IPS-20b (cell line): ENCODE measurements around the gene C2CD2.
A peak's percentile ranks its signal among the peaks of the same experiment; 100 is the strongest.
"Not testable (repeated sequence)": the region's sequence is repeated elsewhere in the genome, so short reads cannot be mapped to it uniquely, and the experiment has no call there.

Source experiments
- H3K27ac ChIP-seq: one replicate; pipeline ENCODE4 v1.5.1; 2013; ENCODE audit warnings: low read length
- H3K27me3 ChIP-seq: 2 replicates; pipeline ENCODE4 v1.6.1; 2013; ENCODE audit warnings: mild to moderate bottlenecking, low read length, inconsistent platforms; ENCODE audit not compliant: insufficient read depth
- H3K36me3 ChIP-seq: 2 replicates; pipeline ENCODE4 v1.6.1; 2013; ENCODE audit warnings: low read depth, mild to moderate bottlenecking, inconsistent platforms, low read length, moderate library complexity; ENCODE audit not compliant: insufficient read depth
- H3K4me1 ChIP-seq: 2 replicates; pipeline ENCODE4 v1.6.1; 2013; ENCODE audit warnings: mild to moderate bottlenecking, control low read depth, inconsistent platforms, low read length, moderate library complexity; ENCODE audit not compliant: insufficient read depth
- H3K4me3 ChIP-seq: 2 replicates; pipeline ENCODE4 v1.5.1; 2013; ENCODE audit warnings: mild to moderate bottlenecking, low read length, inconsistent platforms
- H3K9ac ChIP-seq: 2 replicates; pipeline ENCODE4 v1.6.1; 2013; ENCODE audit warnings: low read depth, mild to moderate bottlenecking, inconsistent platforms, low read length, moderate library complexity
- H3K9me3 ChIP-seq: 2 replicates; pipeline ENCODE4 v1.6.1; 2013; ENCODE audit warnings: mild to moderate bottlenecking, low read depth, low read length, inconsistent platforms; ENCODE audit not compliant: insufficient read depth

Gene C2CD2

DNA sequence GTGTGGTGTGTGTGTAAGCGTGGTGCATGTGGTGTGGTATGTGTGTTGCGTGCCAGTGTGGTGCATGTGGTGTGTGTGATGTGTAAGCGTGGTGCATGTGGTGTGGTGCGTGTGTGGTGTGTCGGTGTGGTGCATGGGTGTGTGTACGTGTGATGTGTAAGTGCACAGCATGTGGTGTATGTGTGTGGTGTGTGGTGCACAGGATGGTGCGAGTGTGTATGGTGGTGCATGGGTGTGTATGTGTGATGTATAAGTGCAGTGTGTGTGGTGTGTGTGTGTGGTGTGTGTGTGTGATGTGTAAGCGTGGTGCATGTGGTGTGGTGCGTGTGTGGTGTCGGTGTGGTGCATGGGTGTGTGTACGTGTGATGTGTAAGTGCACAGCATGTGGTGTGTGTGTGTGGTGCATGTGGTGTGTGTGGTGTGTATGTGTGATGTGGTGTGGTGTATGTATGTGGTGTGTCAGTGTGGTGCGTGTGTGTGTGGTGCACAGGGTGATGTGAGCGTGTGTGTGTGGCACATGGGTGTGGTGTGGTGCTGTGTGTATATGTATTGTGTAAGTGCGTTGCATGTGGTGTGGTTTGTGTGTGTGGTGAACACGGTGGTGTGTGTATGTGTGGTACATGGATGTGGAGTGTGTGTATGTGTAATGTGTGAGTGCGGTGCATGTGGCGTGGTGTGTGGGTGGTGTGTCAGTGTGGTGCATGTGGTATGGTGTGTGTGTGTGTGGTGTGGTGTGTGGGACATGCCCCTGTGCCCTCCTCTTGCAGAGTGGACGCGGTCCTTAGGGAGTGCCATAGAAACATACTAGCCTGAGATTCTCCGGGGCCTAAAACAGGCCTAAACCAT is 1.1 kb upstream of the C2CD2 start:
- H3K9ac ChIP-seq: no peak overlapping the region

DNA sequence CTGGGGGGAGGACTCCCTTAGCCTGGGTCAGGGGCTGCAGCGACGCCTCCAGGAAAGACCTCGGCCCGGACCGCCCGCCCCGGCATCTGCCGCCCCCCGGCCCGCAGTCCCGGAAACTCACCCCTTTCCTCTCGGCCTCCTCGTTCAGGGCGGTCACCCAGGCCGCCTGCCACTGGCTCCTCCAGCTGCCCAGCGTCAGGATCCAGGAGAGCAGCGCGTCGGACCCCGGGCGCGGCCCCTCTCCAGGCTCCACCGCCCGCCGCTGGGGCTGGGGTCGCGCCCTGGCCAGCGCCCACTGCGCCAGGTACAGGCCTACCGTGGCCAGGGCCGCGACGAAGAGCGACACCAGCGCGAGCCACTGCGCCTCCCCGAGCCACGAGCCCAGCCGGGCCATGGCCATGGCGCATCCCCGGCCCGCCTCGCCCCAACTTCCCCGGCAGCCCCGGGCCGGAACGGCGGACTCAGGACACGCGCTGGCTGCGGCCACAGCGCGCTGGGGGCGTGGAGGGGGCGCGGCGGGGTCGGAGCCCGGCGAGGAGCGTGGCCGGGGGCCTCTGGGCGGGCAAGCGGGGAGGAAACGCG is 478 bp downstream of the C2CD2 start:
- Histone ChIP-seq H3K9ac (no peak overlapping the region; the same call in 1 of the 2 replicates), H3K27me3 (peaks cover 20% of the 10 kb centered on the region), H3K36me3 (no peaks in the 10 kb centered on the region), H3K4me1 (peaks cover 17% of the 10 kb centered on the region; the same call in 1 of the 2 replicates), H3K4me3 (peak overlapping the region; percentile 65), H3K27ac (no peak overlapping the region), H3K9me3 (no peaks in the 10 kb centered on the region)

More for the DNA sequence above, 1.1 kb upstream of the C2CD2 start:
- H3K27me3 ChIP-seq: peaks cover 20% of the 10 kb centered on the region
- no peaks in the 10 kb centered on the region for H3K9me3 ChIP-seq
- no peak overlapping the region for H3K27ac ChIP-seq
- no peak overlapping the region; the same call in 1 of the 2 replicates for H3K4me3 ChIP-seq
- H3K4me1 ChIP-seq: peaks cover 17% of the 10 kb centered on the region; the same call in 1 of the 2 replicates
- no peaks in the 10 kb centered on the region for H3K36me3 ChIP-seq

GRCh38 chr21:41952568-41953248 is 1.1 kb downstream of the C2CD2 start:
- no peaks in the 10 kb centered on the region for H3K36me3 ChIP-seq
- no peak overlapping the region; the same call in 1 of the 2 replicates for H3K9ac ChIP-seq
- peaks cover 17% of the 10 kb centered on the region; the same call in 1 of the 2 replicates for H3K4me1 ChIP-seq
- no peaks in the 10 kb centered on the region for H3K9me3 ChIP-seq
- peak overlapping the region; percentile 65 for H3K4me3 ChIP-seq
- no peak overlapping the region for H3K27ac ChIP-seq
- H3K27me3 ChIP-seq: peaks cover 20% of the 10 kb centered on the region

GRCh38 chr21:41951876-41952567 is 1.8 kb downstream of the C2CD2 start:
- no peak overlapping the region; the same call in 1 of the 2 replicates for H3K4me3 ChIP-seq
- H3K9me3 ChIP-seq: no peaks in the 10 kb centered on the region
- no peaks in the 10 kb centered on the region for H3K36me3 ChIP-seq
- peaks cover 20% of the 10 kb centered on the region for H3K27me3 ChIP-seq
- no peak overlapping the region for H3K9ac ChIP-seq
- H3K4me1 ChIP-seq: peaks cover 17% of the 10 kb centered on the region; the same call in 1 of the 2 replicates
- no peak overlapping the region for H3K27ac ChIP-seq

DNA sequence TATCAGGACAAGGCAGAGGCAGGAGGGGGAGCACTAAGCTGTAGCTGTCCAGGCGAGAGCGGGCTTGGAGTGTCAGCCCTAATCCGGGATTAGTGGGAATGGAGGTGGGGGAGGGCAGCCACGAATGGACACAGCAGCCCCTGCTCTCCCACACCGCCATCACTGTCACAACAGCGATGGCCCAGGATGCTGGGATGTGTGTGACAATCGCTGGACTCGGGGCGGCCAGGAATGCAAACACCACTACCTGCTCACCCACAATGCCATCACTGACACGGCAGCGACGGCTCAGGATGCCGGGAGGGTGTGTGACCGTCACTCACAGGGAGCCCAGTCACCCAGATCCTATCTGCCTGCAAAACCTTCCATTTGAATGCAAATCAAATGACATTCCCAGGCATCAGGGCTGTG is 2.9 kb downstream of the C2CD2 start:
- peaks cover 17% of the 10 kb centered on the region; the same call in 1 of the 2 replicates for H3K4me1 ChIP-seq
- H3K9me3 ChIP-seq: no peaks in the 10 kb centered on the region
- H3K27me3 ChIP-seq: peaks cover 20% of the 10 kb centered on the region
- H3K4me3 ChIP-seq: peak overlapping the region; percentile 25; the same call in 1 of the 2 replicates
- H3K36me3 ChIP-seq: no peaks in the 10 kb centered on the region
- no peak overlapping the region for H3K9ac ChIP-seq
- H3K27ac ChIP-seq: no peak overlapping the region

- peaks cover 20% of the 10 kb centered on the region for H3K27me3 ChIP-seq
- H3K4me1 ChIP-seq: peaks cover 17% of the 10 kb centered on the region; the same call in 1 of the 2 replicates
- not testable (repeated sequence) for H3K9ac ChIP-seq, H3K9me3 ChIP-seq, H3K4me3 ChIP-seq, H3K36me3 ChIP-seq, H3K27ac ChIP-seq
Measured at GRCh38 chr21:41949631-41950030, 4.2 kb downstream of the C2CD2 start.

- H3K9me3 ChIP-seq: no peaks in the 10 kb centered on the region
- H3K36me3 ChIP-seq: no peaks in the 10 kb centered on the region
- peaks cover 17% of the 10 kb centered on the region; the same call in 1 of the 2 replicates for H3K4me1 ChIP-seq
- peaks cover 20% of the 10 kb centered on the region for H3K27me3 ChIP-seq
- H3K4me3 ChIP-seq: no peak overlapping the region
- H3K27ac ChIP-seq: no peak overlapping the region
- no peak overlapping the region for H3K9ac ChIP-seq
Measured at GRCh38 chr21:41948901-41949300, 4.9 kb downstream of the C2CD2 start.

- Histone ChIP-seq H3K9me3 (no peaks in the 10 kb centered on the region), H3K36me3 (no peaks in the 10 kb centered on the region), H3K4me1 (peaks cover 17% of the 10 kb centered on the region; the same call in 1 of the 2 replicates), H3K9ac (no peak overlapping the region), H3K27ac (no peak overlapping the region), H3K27me3 (peaks cover 19% of the 10 kb centered on the region), H3K4me3 (no peak overlapping the region)
Measured at GRCh38 chr21:41948078-41948895, 5.5 kb downstream of the C2CD2 start.

- Histone ChIP-seq H3K27ac (no peak overlapping the region), H3K27me3 (no peaks in the 10 kb centered on the region), H3K4me3 (no peak overlapping the region), H3K4me1 (peaks cover 8% of the 10 kb centered on the region; the same call in 1 of the 2 replicates), H3K9me3 (no peaks in the 10 kb centered on the region), H3K36me3 (no peaks in the 10 kb centered on the region), H3K9ac (no peak overlapping the region)
Measured at GRCh38 chr21:41945982-41946381, 7.8 kb downstream of the C2CD2 start.

DNA sequence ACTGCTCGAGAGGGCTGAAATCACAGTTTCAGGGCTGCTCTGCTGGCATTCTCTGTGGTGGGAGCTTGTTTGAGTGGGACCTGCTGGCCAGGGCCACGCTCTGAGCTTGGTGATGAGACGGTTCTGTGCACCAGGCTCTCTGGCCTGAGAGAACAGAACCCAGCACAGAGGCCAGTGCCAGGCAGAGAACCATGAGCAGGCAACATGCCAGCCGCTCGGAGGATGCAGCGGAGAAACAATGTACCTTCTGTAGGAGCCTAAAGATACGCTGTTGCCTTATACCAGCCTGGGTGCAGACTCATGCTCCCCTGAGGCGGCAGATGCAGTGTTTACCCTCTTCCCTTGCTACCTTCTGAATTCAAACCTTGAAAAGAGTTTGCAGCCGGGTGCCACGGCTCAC is 10.0 kb downstream of the C2CD2 start:
- no peak overlapping the region for H3K27ac ChIP-seq
- no peaks in the 10 kb centered on the region for H3K36me3 ChIP-seq
- no peak overlapping the region for H3K4me3 ChIP-seq
- H3K9me3 ChIP-seq: no peaks in the 10 kb centered on the region
- no peak overlapping the region for H3K9ac ChIP-seq
- H3K4me1 ChIP-seq: no peaks in the 10 kb centered on the region
- H3K27me3 ChIP-seq: no peaks in the 10 kb centered on the region
